ENCODE measurements around the gene IMPDH1. TPM values are rescaled to one million over a fixed set of nuclear protein-coding genes. Genes with fewer than 3 reads are reported as not detected.

Gene IMPDH1
- total RNA-seq, 1 experiment from 2014 or later, result 114 TPM

DNA sequence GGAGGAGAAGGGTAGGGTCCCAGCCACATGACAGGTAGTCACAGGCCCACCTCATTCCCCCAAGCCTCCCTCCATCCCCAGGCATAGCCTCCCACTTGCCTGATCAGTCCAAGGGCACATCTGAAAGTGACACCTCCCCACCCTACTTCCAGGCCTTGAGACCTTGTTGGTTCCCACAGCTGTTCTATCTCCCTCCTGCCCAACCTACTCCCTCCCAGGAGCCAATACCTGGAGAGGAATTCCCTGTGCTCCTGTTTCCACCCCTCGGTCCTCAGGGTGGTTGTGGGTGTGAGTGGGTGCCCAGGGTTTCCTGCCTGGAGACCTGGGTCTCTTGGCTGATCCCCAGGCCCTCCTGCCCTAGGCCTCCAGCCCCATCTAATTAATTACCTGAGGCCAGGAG, 11.6 kb upstream of the IMPDH1 start:
- CTCF ChIA-PET, result no interaction called here
- no peaks in the 10 kb centered on the region for H3K27me3 ChIP-seq (ENCODE audit: control insufficient read depth, insufficient read depth, low read length)
- intact Hi-C loops (cut with micrococcal nuclease; ENCODE audit: unreplicated experiment), result no loop called here

GRCh38 chr7:128420773-128421172, 11.0 kb upstream of the IMPDH1 start:
- BruUV-seq (replicated peaks), result no TSS peak
- ChIA-PET CTCF (interaction anchor here (0.6 kb wide), 1 partner anchor 11 kb away, joined by 3 read pairs; the partner anchor contains the start of gene IMPDH1), POLR2A (no interaction called here)
- Histone ChIP-seq H3K4me3 (ENCODE audit: low read depth in 2 of 2, low read length in 2 of 2) (no peak overlapping the region), H3K36me3 (ENCODE audit: control insufficient read depth, insufficient read depth, low read length) (no peaks in the 10 kb centered on the region), H3K27ac (ENCODE audit: low read length) (no peak overlapping the region), H3K4me1 (ENCODE audit: control insufficient read depth, insufficient read depth, low read length) (no peaks in the 10 kb centered on the region), H3K27me3 (ENCODE audit: control insufficient read depth, insufficient read depth, low read length) (no peaks in the 10 kb centered on the region), H3K9me3 (ENCODE audit: control insufficient read depth, insufficient read depth, low read depth, low read length) (no peaks in the 10 kb centered on the region)
- no peak for TF ChIP-seq SIN3A (IDR thresholded peaks at IDR 0.05; ENCODE audit: borderline replicate concordance, insufficient read depth, low read depth, low read length)
- TF ChIP-seq, protein P1, sequence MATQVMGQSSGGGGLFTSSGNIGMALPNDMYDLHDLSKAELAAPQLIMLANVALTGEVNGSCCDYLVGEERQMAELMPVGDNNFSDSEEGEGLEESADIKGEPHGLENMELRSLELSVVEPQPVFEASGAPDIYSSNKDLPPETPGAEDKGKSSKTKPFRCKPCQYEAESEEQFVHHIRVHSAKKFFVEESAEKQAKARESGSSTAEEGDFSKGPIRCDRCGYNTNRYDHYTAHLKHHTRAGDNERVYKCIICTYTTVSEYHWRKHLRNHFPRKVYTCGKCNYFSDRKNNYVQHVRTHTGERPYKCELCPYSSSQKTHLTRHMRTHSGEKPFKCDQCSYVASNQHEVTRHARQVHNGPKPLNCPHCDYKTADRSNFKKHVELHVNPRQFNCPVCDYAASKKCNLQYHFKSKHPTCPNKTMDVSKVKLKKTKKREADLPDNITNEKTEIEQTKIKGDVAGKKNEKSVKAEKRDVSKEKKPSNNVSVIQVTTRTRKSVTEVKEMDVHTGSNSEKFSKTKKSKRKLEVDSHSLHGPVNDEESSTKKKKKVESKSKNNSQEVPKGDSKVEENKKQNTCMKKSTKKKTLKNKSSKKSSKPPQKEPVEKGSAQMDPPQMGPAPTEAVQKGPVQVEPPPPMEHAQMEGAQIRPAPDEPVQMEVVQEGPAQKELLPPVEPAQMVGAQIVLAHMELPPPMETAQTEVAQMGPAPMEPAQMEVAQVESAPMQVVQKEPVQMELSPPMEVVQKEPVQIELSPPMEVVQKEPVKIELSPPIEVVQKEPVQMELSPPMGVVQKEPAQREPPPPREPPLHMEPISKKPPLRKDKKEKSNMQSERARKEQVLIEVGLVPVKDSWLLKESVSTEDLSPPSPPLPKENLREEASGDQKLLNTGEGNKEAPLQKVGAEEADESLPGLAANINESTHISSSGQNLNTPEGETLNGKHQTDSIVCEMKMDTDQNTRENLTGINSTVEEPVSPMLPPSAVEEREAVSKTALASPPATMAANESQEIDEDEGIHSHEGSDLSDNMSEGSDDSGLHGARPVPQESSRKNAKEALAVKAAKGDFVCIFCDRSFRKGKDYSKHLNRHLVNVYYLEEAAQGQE (IDR thresholded peaks at IDR 0.05; ENCODE audit: insufficient read depth in 1 of 2, low read depth in 2 of 2, low read length in 1 of 2), result no peak
- no peak for TF ChIP-seq POLR2AphosphoS5 (IDR thresholded peaks at IDR 0.05; ENCODE audit: low read depth, low read length)
- TF ChIP-seq, protein P2, sequence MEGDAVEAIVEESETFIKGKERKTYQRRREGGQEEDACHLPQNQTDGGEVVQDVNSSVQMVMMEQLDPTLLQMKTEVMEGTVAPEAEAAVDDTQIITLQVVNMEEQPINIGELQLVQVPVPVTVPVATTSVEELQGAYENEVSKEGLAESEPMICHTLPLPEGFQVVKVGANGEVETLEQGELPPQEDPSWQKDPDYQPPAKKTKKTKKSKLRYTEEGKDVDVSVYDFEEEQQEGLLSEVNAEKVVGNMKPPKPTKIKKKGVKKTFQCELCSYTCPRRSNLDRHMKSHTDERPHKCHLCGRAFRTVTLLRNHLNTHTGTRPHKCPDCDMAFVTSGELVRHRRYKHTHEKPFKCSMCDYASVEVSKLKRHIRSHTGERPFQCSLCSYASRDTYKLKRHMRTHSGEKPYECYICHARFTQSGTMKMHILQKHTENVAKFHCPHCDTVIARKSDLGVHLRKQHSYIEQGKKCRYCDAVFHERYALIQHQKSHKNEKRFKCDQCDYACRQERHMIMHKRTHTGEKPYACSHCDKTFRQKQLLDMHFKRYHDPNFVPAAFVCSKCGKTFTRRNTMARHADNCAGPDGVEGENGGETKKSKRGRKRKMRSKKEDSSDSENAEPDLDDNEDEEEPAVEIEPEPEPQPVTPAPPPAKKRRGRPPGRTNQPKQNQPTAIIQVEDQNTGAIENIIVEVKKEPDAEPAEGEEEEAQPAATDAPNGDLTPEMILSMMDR (IDR thresholded peaks at IDR 0.05), result no peak
- no peak for TF ChIP-seq TCF7L2 (IDR thresholded peaks at IDR 0.05; ENCODE audit: low read depth, low read length)
- in situ Hi-C loops (cut with HindIII; ENCODE audit: low pct_unique_long_range_greater_than_20kb, low sequenced_read_pairs) (no loop called here), intact Hi-C loops (cut with micrococcal nuclease; ENCODE audit: unreplicated experiment) (no loop called here)
- no peak for DNase-seq (ENCODE audit: low read depth, low spot score)
- no peak for ATAC-seq

More for the DNA sequence above, 11.6 kb upstream of the IMPDH1 start:
- TF ChIP-seq, protein P2 (IDR thresholded peaks at IDR 0.05), result no peak
- TF ChIP-seq SIN3A (IDR thresholded peaks at IDR 0.05; ENCODE audit: borderline replicate concordance, insufficient read depth, low read depth, low read length) (no peak), TCF7L2 (IDR thresholded peaks at IDR 0.05; ENCODE audit: low read depth, low read length) (no peak)
- TF ChIP-seq, protein P1 (IDR thresholded peaks at IDR 0.05; ENCODE audit: insufficient read depth in 1 of 2, low read depth in 2 of 2, low read length in 1 of 2), result no peak
- in situ Hi-C loops (cut with HindIII; ENCODE audit: low pct_unique_long_range_greater_than_20kb, low sequenced_read_pairs), result no loop called here
- H3K4me1 ChIP-seq (ENCODE audit: control insufficient read depth, insufficient read depth, low read length), result no peaks in the 10 kb centered on the region
- H3K9me3 ChIP-seq (ENCODE audit: control insufficient read depth, insufficient read depth, low read depth, low read length), result no peaks in the 10 kb centered on the region
- POLR2A ChIA-PET, result no interaction called here
- H3K4me3 ChIP-seq (ENCODE audit: low read depth in 2 of 2, low read length in 2 of 2), result no peak overlapping the region
- no peaks in the 10 kb centered on the region for H3K36me3 ChIP-seq (ENCODE audit: control insufficient read depth, insufficient read depth, low read length)
- no TSS peak for BruUV-seq (replicated peaks)
- DNase-seq (ENCODE audit: low read depth, low spot score) (no peak), ATAC-seq (no peak)
- H3K27ac ChIP-seq (ENCODE audit: low read length), result no peak overlapping the region

All from Panc1 (cell line).